ENCODE data around the gene UQCC5.
A peak's percentile ranks its signal among the peaks of the same experiment; 100 is the strongest.

The UQCC5 gene

GRCh38 chr3:52536369-52537164, at the start of gene UQCC5:
UQCC5 (plus strand) TSS chr3:52536605; CDS start chr3:52536756, 151 bp downstream.
- DNase-seq = peak; percentile 89

GRCh38 chr3:52487050-52487787, 49.2 kb upstream of the UQCC5 start:
- no peak for DNase-seq

GRCh38 chr3:52487788-52488691, 48.4 kb upstream of the UQCC5 start:
- no peak for DNase-seq

GRCh38 chr3:52488746-52489145, 47.7 kb upstream of the UQCC5 start:
- DNase-seq = no peak

- no peak for DNase-seq
Measured at GRCh38 chr3:52489453-52489852, 47.0 kb upstream of the UQCC5 start.

- no peak for DNase-seq
Measured at GRCh38 chr3:52490035-52490938, 46.1 kb upstream of the UQCC5 start.

- DNase-seq = no peak
Measured at GRCh38 chr3:52490939-52491526, 45.4 kb upstream of the UQCC5 start.

GRCh38 chr3:52492059-52492458, 44.3 kb upstream of the UQCC5 start:
- no peak for DNase-seq

GRCh38 chr3:52493232-52494017, 43.0 kb upstream of the UQCC5 start:
- no peak for DNase-seq

- DNase-seq = no peak
Measured at GRCh38 chr3:52494445-52494844, 42.0 kb upstream of the UQCC5 start.

- DNase-seq = no peak
Measured at GRCh38 chr3:52494886-52495495, 41.4 kb upstream of the UQCC5 start, which contains the start of gene STAB1. STAB1 (plus strand) TSS chr3:52495338; CDS start chr3:52495414, 76 bp downstream.

- no peak for DNase-seq
Measured at GRCh38 chr3:52495777-52496602, 40.4 kb upstream of the UQCC5 start.

GRCh38 chr3:52498137-52499054, 38.0 kb upstream of the UQCC5 start:
- no peak for DNase-seq

- no peak for DNase-seq
Measured at GRCh38 chr3:52501046-52501445, 35.4 kb upstream of the UQCC5 start.

GRCh38 chr3:52502001-52502400, 34.4 kb upstream of the UQCC5 start:
- no peak for DNase-seq

GRCh38 chr3:52502808-52503350, 33.5 kb upstream of the UQCC5 start:
- no peak for DNase-seq

GRCh38 chr3:52503788-52504424, 32.5 kb upstream of the UQCC5 start:
- no peak for DNase-seq

Data from DMS 273 treated with DMSO at 0.1 percent for 48 hours (cell line).